Adrenal gland (tissue), 12 donors: ENCODE results near the gene NKAIN2. TPM values are rescaled to one million over a fixed set of nuclear protein-coding genes. Genes with fewer than 3 reads are reported as not detected.

Experiments used
- DNase-seq, 7 donors: peaks; one replicate each; pipeline ENCODE4 v3.0.0-alpha.2; 2019 to 2020
- H3K27ac ChIP-seq, 5 donors: fragments of 200-600 bp; sonication (generic) in 4 of 5; 1 replicate in 3 of 5; 2 replicates in 2 of 5; pipeline versions ENCODE4 v1.5.1 to v1.8.0; 2016 to 2020; ENCODE audit warnings: mild to moderate bottlenecking in 1 of 5
- H3K27me3 ChIP-seq: fragments of 200-600 bp; 2 replicates; pipeline ENCODE4 v1.8.0; 2021
- H3K36me3 ChIP-seq, 2 donors: fragments of 200-600 bp; replicated peaks in 1 of 2; 1 replicate in 1 of 2; 2 replicates in 1 of 2; pipeline versions ENCODE4 v1.5.1 to v1.8.0; 2018 to 2022
- H3K4me1 ChIP-seq, 2 donors: fragments of 200-600 bp; replicated peaks in 1 of 2; 1 replicate in 1 of 2; 2 replicates in 1 of 2; pipeline versions ENCODE4 v1.5.1 to v1.8.0; 2018 to 2021
- H3K4me3 ChIP-seq, 4 donors: fragments of 200-600 bp; sonication (generic) in 3 of 4; one replicate each; pipeline ENCODE4 v1.5.1; 2016 to 2018
- H3K9me3 ChIP-seq, 3 donors: fragments of 200-600 bp; sonication (generic) in 1 of 3; replicated peaks in 1 of 3; 1 replicate in 2 of 3; 2 replicates in 1 of 3; pipeline versions ENCODE4 v1.5.1 to v1.8.0; 2016 to 2021
- CTCF ChIP-seq, 6 experiments: fragments of 450-650 bp in 4 of 6; fragments of 200-600 bp in 2 of 6; sonication (generic) in 1 of 6; IDR thresholded peaks; 1 replicate in 5 of 6; 2 replicates in 1 of 6; pipeline versions ENCODE4 v1.5.1 to v1.8.0; 2016 to 2021; ENCODE audit warnings: antibody characterized with exemption in 6 of 6, mild to moderate bottlenecking in 2 of 6, moderate library complexity in 1 of 6
- POLR2A ChIP-seq, 2 donors: fragments of 450-650 bp; IDR thresholded peaks; one replicate each; pipeline ENCODE4 v1.6.1; 2017; ENCODE audit warnings: antibody characterized with exemption in 2 of 2, mild to moderate bottlenecking in 2 of 2, moderate library complexity in 1 of 2
- WGBS, 4 donors: extraction: QIAGEN DNeasy Blood & Tissue Kit in 2 of 4; methylation state at CpG; one replicate each; pipeline versions ENCODE4 v1.1.5 to v1.1.7; 2013 to 2017; 5-methylcytosine and 5-hydroxymethylcytosine counted together
- intact Hi-C, 2 donors: fragments of 100-400 bp; cut with DNase I; formaldehyde crosslinking; loops; one replicate each; pipeline versions ENCODE4 v1.14.1 to v1.15.0; 2022 to 2023
- polyA plus RNA-seq, 3 donors: library from polyadenylated mRNA; stranded (reverse); fragments of 200-250 nt in 2 of 3; fragments of 350-450 nt in 1 of 3; fragmentation: Illumina TruSeq in 1 of 3; extraction: RNeasy Lipid Tissue Mini Kit (QIAGEN cat#74804) in 1 of 3; gene quantifications; one replicate each; pipeline ENCODE4 v1.2.3, GENCODE V29; 2013 to 2014
- total RNA-seq, 9 donors: library from RNA; depleted of rRNA in 4 of 9; stranded (reverse); fragments of >200 nt in 4 of 9; fragments of 120-200 nt in 1 of 9; fragmentation: NEBNext Ultra II Directional in 1 of 9; extraction: Animal tissue kit (Norgen Biotek cat#: 25700) in 1 of 9; gene quantifications; one replicate each; pipeline versions ENCODE4 v1.1.0 to v1.2.4, GENCODE V29; 2013 to 2023
- donor health status: healthy with polysubstance abuse.
- donor health status: Bipolar disorder and iron deficiency.
- donor health status: DM: yes; HTN: yes; CAD: no.
- donor health status: DM: no; HTN: no; CAD: no.
- donor health status: DM: no; HTN: no; CAD: no.
- donor health status: DM: yes; HTN: yes; CAD: no.

NKAIN2 gene
- total and polyA plus RNA-seq, 12 donors, result under 0.01 to 0.61 (median 0.23) TPM; not detected in 3

GRCh38 chr6:124303971-124304370, 500.3 kb downstream of the NKAIN2 start:
- Histone ChIP-seq H3K36me3 (no peaks in the 10 kb centered on the region), H3K9me3 (no peaks in the 10 kb centered on the region), H3K4me1 (no peaks in the 10 kb centered on the region), H3K27ac (no peak overlapping the region), H3K27me3 (no peaks in the 10 kb centered on the region), H3K4me3 (no peak overlapping the region)
- no peak for TF ChIP-seq POLR2A (IDR thresholded peaks at IDR 0.05)
- TF ChIP-seq CTCF (IDR thresholded peaks at IDR 0.05), result no peak
- WGBS, 4 donors, result 67 to 73% (median 71%) methylated on average over 2 of the region's 2 CpGs
- DNase-seq, result no peak
- intact Hi-C loops, result no loop called here

- H3K36me3 ChIP-seq, result no peaks in the 10 kb centered on the region
- WGBS, 4 donors, result 52 to 78% (median 61%) methylated on average over 1 of the region's 1 CpG
- TF ChIP-seq POLR2A (IDR thresholded peaks at IDR 0.05), result no peak
- no peak for TF ChIP-seq CTCF (IDR thresholded peaks at IDR 0.05)
Observed at GRCh38 chr6:124310139-124310538, 506.5 kb downstream of the NKAIN2 start.

GRCh38 chr6:124319410-124319809, 515.7 kb downstream of the NKAIN2 start:
- TF ChIP-seq POLR2A (IDR thresholded peaks at IDR 0.05) (no peak), CTCF (IDR thresholded peaks at IDR 0.05) (no peak)
- DNase-seq, result no peak
- H3K4me1 ChIP-seq, result no peaks in the 10 kb centered on the region

More at GRCh38 chr6:124310139-124310538, 506.5 kb downstream of the NKAIN2 start:
- Histone ChIP-seq H3K4me3 (no peak overlapping the region), H3K9me3 (no peaks in the 10 kb centered on the region), H3K27ac (no peak overlapping the region), H3K27me3 (no peaks in the 10 kb centered on the region), H3K4me1 (no peaks in the 10 kb centered on the region)
- DNase-seq, result no peak
- intact Hi-C loops, result no loop called here

GRCh38 chr6:124324237-124324636, 520.6 kb downstream of the NKAIN2 start:
- TF ChIP-seq POLR2A (IDR thresholded peaks at IDR 0.05), result no peak
- TF ChIP-seq CTCF (IDR thresholded peaks at IDR 0.05), result no peak
- DNase-seq, result no peak
- Histone ChIP-seq H3K4me1 (no peaks in the 10 kb centered on the region), H3K9me3 (no peaks in the 10 kb centered on the region), H3K27me3 (no peaks in the 10 kb centered on the region), H3K36me3 (no peaks in the 10 kb centered on the region), H3K4me3 (no peak overlapping the region), H3K27ac (no peak overlapping the region)
- intact Hi-C loops, result no loop called here

More at GRCh38 chr6:124319410-124319809, 515.7 kb downstream of the NKAIN2 start:
- WGBS, 4 donors, result 61 to 79% (median 71%) methylated on average over 2 of the region's 2 CpGs
- no peak overlapping the region for H3K27ac ChIP-seq
- intact Hi-C loops, result no loop called here
- H3K36me3 ChIP-seq, result no peaks in the 10 kb centered on the region
- H3K4me3 ChIP-seq, result peak overlapping the region in 1 of 4 donors; percentile 8
- no peaks in the 10 kb centered on the region for H3K27me3 ChIP-seq
- no peaks in the 10 kb centered on the region for H3K9me3 ChIP-seq
